CD4-positive, alpha-beta memory T cell (primary cell): ENCODE data around the gene MOV10L1. TPM values are rescaled to one million over a fixed set of nuclear protein-coding genes. Genes with fewer than 3 reads are reported as not detected.

Experiments
- CTCF ChIA-PET: fragments of 350-600 bp; sonication (Branson Sonifier 250); formaldehyde crosslinking; loops from one replicate; lab custom pipeline; 2021; ENCODE audit warnings: inconsistent platforms; ENCODE audit not compliant: partially characterized antibody; lab: Charles Lee
- POLR2A ChIA-PET: fragments of 350-600 bp; sonication (Branson Sonifier 250); formaldehyde crosslinking; loops from one replicate; lab custom pipeline; 2021; ENCODE audit not compliant: partially characterized antibody; lab: Charles Lee
- DNase-seq, 5 donors: peaks; one replicate each; pipeline versions ENCODE4 v3.0.0 to v3.0.0-alpha.2; 2020 to 2022; ENCODE audit warnings: mixed read lengths in 1 of 5
- H3K27ac ChIP-seq: one replicate; pipeline ENCODE4 v1.7.0; 2013; ENCODE audit warnings: low read depth, low read length
- H3K27me3 ChIP-seq: 2 replicates; pipeline ENCODE4 v1.7.0; 2013; ENCODE audit warnings: mild to moderate bottlenecking, low read length, moderate library complexity; ENCODE audit not compliant: insufficient read depth
- H3K36me3 ChIP-seq: 2 replicates; pipeline ENCODE4 v1.7.0; 2013; ENCODE audit warnings: mild to moderate bottlenecking, low read length, moderate library complexity; ENCODE audit not compliant: insufficient read depth
- H3K4me1 ChIP-seq: 2 replicates; pipeline ENCODE4 v1.7.0; 2013; ENCODE audit warnings: mild to moderate bottlenecking, low read length, moderate library complexity; ENCODE audit not compliant: insufficient read depth
- H3K4me3 ChIP-seq, 2 donors: one replicate each; pipeline ENCODE4 v1.7.0; 2013; ENCODE audit warnings: low read length in 2 of 2, mild to moderate bottlenecking in 1 of 2
- H3K9me3 ChIP-seq, 2 donors: one replicate each; pipeline ENCODE4 v1.7.0; 2013; ENCODE audit warnings: low read length in 2 of 2, control low read depth in 1 of 2; ENCODE audit not compliant: control insufficient read depth in 1 of 2
- H3K27ac Mint-ChIP-seq, 7 donors: one replicate each; pipeline ENCODE4 v1.8.0; 2020 to 2021; ENCODE audit warnings: mixed read lengths in 7 of 7, mild to moderate bottlenecking in 6 of 7, inconsistent platforms in 3 of 7, moderate library complexity in 3 of 7
- H3K27me3 Mint-ChIP-seq, 2 donors: one replicate each; pipeline ENCODE4 v1.8.0; 2020 to 2021; ENCODE audit warnings: mixed read lengths in 2 of 2
- H3K36me3 Mint-ChIP-seq, 2 donors: one replicate each; pipeline ENCODE4 v1.8.0; 2020 to 2021; ENCODE audit warnings: mixed read lengths in 2 of 2, inconsistent platforms in 1 of 2, mild to moderate bottlenecking in 1 of 2
- H3K4me1 Mint-ChIP-seq, 4 donors: one replicate each; pipeline ENCODE4 v1.8.0; 2020 to 2021; ENCODE audit warnings: mixed read lengths in 4 of 4, mild to moderate bottlenecking in 1 of 4
- H3K4me3 Mint-ChIP-seq, 8 donors: one replicate each; pipeline ENCODE4 v1.8.0; 2020 to 2021; ENCODE audit warnings: mixed read lengths in 8 of 8, mild to moderate bottlenecking in 7 of 8, moderate library complexity in 6 of 8, inconsistent platforms in 3 of 8
- H3K9me3 Mint-ChIP-seq, 8 donors: one replicate each; pipeline ENCODE4 v1.8.0; 2020 to 2021; ENCODE audit warnings: mixed read lengths in 8 of 8, mild to moderate bottlenecking in 5 of 8, inconsistent platforms in 3 of 8, moderate library complexity in 1 of 8
- intact Hi-C: fragments of 100-400 bp; cut with micrococcal nuclease; formaldehyde crosslinking; loops from one replicate; pipeline ENCODE4 v1.15.1; 2023
- polyA plus RNA-seq, 2 donors: library from polyadenylated mRNA; unstranded; fragments of 300-500 nt; fragmentation: Illumina TruSeq; gene quantifications; one replicate each; pipeline ENCODE4 v1.2.3, GENCODE V29; 2021
- total RNA-seq, 2 experiments: library from RNA; stranded (reverse); gene quantifications; one replicate each; pipeline ENCODE4 v1.2.3, GENCODE V29; 2021

Gene MOV10L1
- total and polyA plus RNA-seq, 4 experiments from 2014 or later: not detected

DNA sequence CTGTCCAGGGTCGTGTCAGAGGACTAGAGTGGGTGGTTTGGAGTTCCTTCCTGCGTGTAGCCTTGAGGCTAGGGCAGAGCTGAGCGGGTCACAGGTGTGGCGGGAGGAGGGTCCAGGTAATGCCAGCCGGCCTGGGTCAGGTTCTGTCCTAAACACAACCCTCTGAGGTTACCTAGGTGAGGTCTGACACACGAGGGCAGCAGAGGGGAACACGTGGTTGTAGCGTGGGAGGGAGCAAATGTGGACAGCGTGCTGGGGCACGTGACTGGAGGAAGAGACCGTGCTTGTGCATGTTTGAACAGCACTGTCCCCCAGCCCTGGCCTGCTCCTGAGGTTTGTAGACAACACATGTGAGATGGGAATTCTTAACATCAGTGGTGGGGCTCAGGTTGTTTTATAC is 13.1 kb downstream of the MOV10L1 start:
- no peaks in the 10 kb centered on the region for H3K36me3 ChIP-seq
- Mint-ChIP-seq H3K9me3 (no peaks in the 10 kb centered on the region), H3K27me3 (peaks cover 6 to 10% of the 10 kb centered on the region in 2 donors), H3K36me3 (no peaks in the 10 kb centered on the region), H3K4me1 (peaks cover 4 to 7% (median 5%) of the 10 kb centered on the region in 4 donors), H3K4me3 (no peak overlapping the region), H3K27ac (no peak overlapping the region)
- no peaks in the 10 kb centered on the region for H3K4me1 ChIP-seq
- ChIA-PET CTCF (interaction anchor here (1.2 kb wide), 1 partner anchor 46 kb away, joined by 3 read pairs; no protein-coding TSS in a partner anchor), POLR2A (no interaction called here)
- intact Hi-C loops: no loop called here
- H3K9me3 ChIP-seq: no peaks in the 10 kb centered on the region
- DNase-seq: no peak
- no peak overlapping the region for H3K4me3 ChIP-seq
- no peaks in the 10 kb centered on the region for H3K27me3 ChIP-seq
- no peak overlapping the region for H3K27ac ChIP-seq

- Histone ChIP-seq H3K36me3 (no peaks in the 10 kb centered on the region), H3K27me3 (no peaks in the 10 kb centered on the region), H3K4me1 (no peaks in the 10 kb centered on the region), H3K27ac (no peak overlapping the region), H3K4me3 (no peak overlapping the region), H3K9me3 (no peaks in the 10 kb centered on the region)
- intact Hi-C loops: no loop called here
- DNase-seq: no peak
- Mint-ChIP-seq H3K4me3 (no peak overlapping the region), H3K36me3 (no peaks in the 10 kb centered on the region), H3K27me3 (peaks cover 6 to 7% of the 10 kb centered on the region in 2 donors), H3K4me1 (peaks cover 4 to 7% (median 5%) of the 10 kb centered on the region in 4 donors), H3K9me3 (no peaks in the 10 kb centered on the region), H3K27ac (no peak overlapping the region)
- CTCF ChIA-PET: no interaction called here
- POLR2A ChIA-PET: no interaction called here
Measured at GRCh38 chr22:50104141-50104544, 14.3 kb downstream of the MOV10L1 start.

DNA sequence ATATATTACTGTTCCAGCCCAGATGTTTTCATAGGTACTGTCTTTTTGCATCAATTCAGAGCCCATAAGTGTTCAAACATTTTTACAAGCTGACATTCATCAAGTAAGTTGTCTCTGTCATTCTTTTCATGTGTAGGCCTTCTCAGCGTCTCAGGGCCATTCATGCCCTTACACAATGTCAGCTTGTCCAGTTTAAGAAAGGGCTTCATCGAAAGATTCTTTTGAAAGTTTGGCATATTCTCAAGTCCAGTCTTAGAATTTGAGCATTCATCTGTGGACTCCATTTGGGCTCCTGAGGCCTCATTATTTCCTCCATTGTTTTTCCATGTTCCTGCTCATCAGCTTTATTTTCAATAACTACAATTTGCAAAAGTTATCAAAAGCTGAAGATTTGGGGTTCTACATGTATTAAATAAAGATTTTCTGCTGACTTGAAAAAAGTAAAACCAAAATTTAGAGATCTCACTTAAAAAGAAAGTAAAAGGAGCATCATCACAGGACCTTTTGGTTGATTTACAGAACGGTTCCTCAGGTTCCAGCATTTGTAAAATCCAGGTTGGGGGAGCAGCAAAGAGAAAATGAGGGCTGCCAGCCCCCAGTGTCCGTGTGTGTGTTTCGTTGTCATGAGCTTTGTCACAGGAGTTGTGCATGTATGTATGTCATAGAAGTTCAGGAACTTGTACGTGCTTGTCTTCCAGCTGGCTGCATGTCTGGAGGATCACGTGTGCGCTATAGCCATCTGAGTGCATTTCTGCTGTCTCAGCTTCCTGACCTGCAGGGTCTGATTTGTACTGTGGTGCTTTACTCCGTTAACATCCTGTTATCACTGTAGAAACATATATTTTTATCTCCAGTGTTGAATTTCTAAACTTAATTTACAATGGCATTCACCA is 15.6 kb downstream of the MOV10L1 start:
- Histone ChIP-seq H3K36me3 (no peaks in the 10 kb centered on the region), H3K4me1 (no peaks in the 10 kb centered on the region), H3K27me3 (no peaks in the 10 kb centered on the region), H3K27ac (no peak overlapping the region), H3K9me3 (no peaks in the 10 kb centered on the region), H3K4me3 (no peak overlapping the region)
- peak overlapping the region; percentile 64 to 74 (median 71) for H3K4me3 Mint-ChIP-seq
- H3K4me1 Mint-ChIP-seq: peaks cover 4 to 7% (median 5%) of the 10 kb centered on the region in 4 donors
- peak overlapping the region in 4 of 7 donors; percentile 47 to 60 (median 52) for H3K27ac Mint-ChIP-seq
- POLR2A ChIA-PET: interaction anchor here (1.0 kb wide), 1 partner anchor 86 kb away, joined by 3 read pairs; no protein-coding TSS in a partner anchor
- peaks cover 5 to 7% of the 10 kb centered on the region in 2 donors for H3K27me3 Mint-ChIP-seq
- no peaks in the 10 kb centered on the region for H3K9me3 Mint-ChIP-seq
- no peaks in the 10 kb centered on the region for H3K36me3 Mint-ChIP-seq
- intact Hi-C loops: no loop called here
- CTCF ChIA-PET: no interaction called here
- peak in 1 of 5 donors; percentile 2 for DNase-seq

DNA sequence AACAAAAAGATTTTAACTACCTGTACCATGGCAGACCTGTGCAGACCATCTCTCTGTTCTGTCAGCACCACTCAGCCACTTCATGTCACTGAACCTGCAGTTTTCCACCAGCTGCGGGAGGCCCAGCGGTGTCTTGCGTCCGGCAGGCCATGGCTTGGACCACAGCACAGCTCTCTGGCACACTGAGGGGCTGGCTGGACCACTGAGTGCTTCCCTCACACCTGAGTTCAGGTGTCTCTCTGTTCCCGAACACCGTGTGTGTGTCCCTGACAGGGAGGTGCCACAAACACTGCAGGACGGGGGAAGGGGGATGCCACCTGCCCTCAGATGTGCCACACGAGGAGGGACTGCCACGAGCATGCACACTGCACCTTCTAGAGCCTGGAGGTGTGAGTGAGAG is 17.7 kb downstream of the MOV10L1 start:
- POLR2A ChIA-PET: no interaction called here
- H3K4me1 Mint-ChIP-seq: peaks cover 5 to 8% (median 6%) of the 10 kb centered on the region in 4 donors

GRCh38 chr22:50111056-50111455 is 21.2 kb downstream of the MOV10L1 start:
- Histone ChIP-seq H3K4me3 (no peak overlapping the region), H3K4me1 (peaks cover 5% of the 10 kb centered on the region), H3K27me3 (no peaks in the 10 kb centered on the region), H3K9me3 (no peaks in the 10 kb centered on the region), H3K27ac (no peak overlapping the region), H3K36me3 (no peaks in the 10 kb centered on the region)
- no peaks in the 10 kb centered on the region for H3K36me3 Mint-ChIP-seq
- H3K4me3 Mint-ChIP-seq: no peak overlapping the region
- H3K27ac Mint-ChIP-seq: no peak overlapping the region
- H3K9me3 Mint-ChIP-seq: no peaks in the 10 kb centered on the region
- ChIA-PET POLR2A (no interaction called here), CTCF (no interaction called here)
- H3K4me1 Mint-ChIP-seq: peaks cover 0 to 5% (median 2%) of the 10 kb centered on the region in 4 donors
- peaks cover 4 to 12% of the 10 kb centered on the region in 2 donors for H3K27me3 Mint-ChIP-seq
- intact Hi-C loops: no loop called here
- DNase-seq: no peak

More for the DNA sequence above, 17.7 kb downstream of the MOV10L1 start:
- no peaks in the 10 kb centered on the region for H3K9me3 Mint-ChIP-seq
- no peaks in the 10 kb centered on the region for H3K36me3 Mint-ChIP-seq
- H3K27me3 Mint-ChIP-seq: peaks cover 3 to 5% of the 10 kb centered on the region in 2 donors
- DNase-seq: no peak
- Histone ChIP-seq H3K4me1 (peaks cover 5% of the 10 kb centered on the region), H3K27me3 (no peaks in the 10 kb centered on the region), H3K36me3 (no peaks in the 10 kb centered on the region), H3K9me3 (no peaks in the 10 kb centered on the region), H3K4me3 (no peak overlapping the region), H3K27ac (no peak overlapping the region)
- no peak overlapping the region for H3K27ac Mint-ChIP-seq
- intact Hi-C loops: no loop called here
- H3K4me3 Mint-ChIP-seq: no peak overlapping the region
- CTCF ChIA-PET: interaction anchor here (1.2 kb wide), 1 partner anchor 41 kb away, joined by 3 read pairs; no protein-coding TSS in a partner anchor

DNA sequence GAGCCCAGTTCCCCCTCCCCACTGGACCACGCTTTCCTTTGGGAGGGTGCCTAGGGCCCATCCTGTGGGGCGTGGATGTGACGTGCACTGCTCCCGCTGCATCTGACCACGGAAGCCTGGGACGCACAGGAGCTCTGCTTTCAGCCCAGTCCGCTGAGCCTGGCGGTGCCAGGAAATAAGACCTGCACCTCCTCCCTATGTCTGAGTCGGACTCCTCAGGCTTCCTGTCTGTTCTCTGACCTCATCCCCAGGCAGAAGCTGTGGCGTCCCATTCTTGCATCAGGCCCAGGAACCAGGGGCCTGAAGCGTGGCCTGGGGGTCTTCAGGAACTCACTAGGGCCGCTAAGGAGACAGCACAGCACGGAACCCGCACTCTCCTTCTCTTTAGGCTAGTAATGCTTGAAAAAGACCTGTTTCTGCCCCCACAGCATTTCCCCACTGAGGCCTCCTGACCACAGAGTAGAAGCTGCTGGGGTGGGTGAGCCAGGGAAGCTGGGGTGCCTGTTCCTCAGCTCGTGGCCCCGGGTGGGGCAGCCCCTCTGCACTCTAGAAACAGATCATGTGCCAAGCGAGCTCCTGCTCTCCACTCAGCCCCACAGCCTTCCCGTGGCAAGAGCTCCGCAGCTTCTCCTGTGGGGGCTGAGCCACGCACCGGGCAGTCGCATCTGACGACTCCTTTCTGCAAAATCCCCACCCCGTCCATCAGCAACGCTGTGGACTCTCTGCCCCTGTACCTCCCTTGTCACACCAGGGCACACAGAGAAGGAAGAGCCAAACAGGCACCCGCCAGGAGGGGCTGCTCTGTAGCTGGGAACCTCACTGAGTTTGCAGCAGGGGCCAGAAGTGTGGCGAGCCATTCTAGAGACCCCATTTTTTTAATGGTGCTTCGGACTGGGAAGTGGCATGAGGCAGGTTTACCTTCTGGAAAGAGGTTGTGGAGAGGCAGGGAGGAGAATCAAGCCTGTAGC is 22.6 kb downstream of the MOV10L1 start:
- H3K27ac ChIP-seq: no peak overlapping the region
- no peak for DNase-seq
- ChIA-PET CTCF (no interaction called here), POLR2A (no interaction called here)
- H3K9me3 ChIP-seq: no peaks in the 10 kb centered on the region
- Mint-ChIP-seq H3K4me1 (peaks cover 0 to 5% (median 2%) of the 10 kb centered on the region in 4 donors), H3K9me3 (no peaks in the 10 kb centered on the region), H3K36me3 (no peaks in the 10 kb centered on the region), H3K4me3 (no peak overlapping the region), H3K27ac (peak overlapping the region in 1 of 7 donors; percentile 37), H3K27me3 (peaks cover 4 to 12% of the 10 kb centered on the region in 2 donors)
- H3K36me3 ChIP-seq: no peaks in the 10 kb centered on the region
- H3K27me3 ChIP-seq: no peaks in the 10 kb centered on the region
- intact Hi-C loops: no loop called here
- H3K4me3 ChIP-seq: no peak overlapping the region
- peaks cover 5% of the 10 kb centered on the region for H3K4me1 ChIP-seq
